MM.1S (cell line): Measurements from ENCODE around the gene PDE1A.

Source experiments
- CTCF ChIP-seq: fragments of 300-600 bp; sonication (generic); IDR thresholded peaks from 2 replicates; pipeline ENCODE4 v1.5.1; 2016; ENCODE audit warnings: antibody characterized with exemption, low read length, mixed read lengths
- EZH2 ChIP-seq: fragments of 300-600 bp; sonication (generic); optimal IDR thresholded peaks from 2 replicates; pipeline ENCODE3; 2017; ENCODE audit warnings: low read depth, mild to moderate bottlenecking, antibody characterized with exemption, low read length, mixed read lengths
- EZH2phosphoT487 ChIP-seq: fragments of 300-600 bp; sonication (generic); IDR thresholded peaks from 2 replicates; pipeline ENCODE4 v1.6.1; 2018; ENCODE audit warnings: antibody characterized with exemption, low read length

GRCh38 chr2:182229297-182229696 is 197.5 kb downstream of the PDE1A start:
- TF ChIP-seq EZH2: no peak
- TF ChIP-seq CTCF: no peak
- no peak for TF ChIP-seq EZH2phosphoT487
